Right ventricle myocardium inferior (tissue), 1 donor: ENCODE measurements around the gene THBS2. TPM values are rescaled to one million over a fixed set of nuclear protein-coding genes. Genes with fewer than 3 reads are reported as not detected.
"Not testable (repeated sequence)": the region's sequence is repeated elsewhere in the genome, so short reads cannot be mapped to it uniquely, and the experiment has no call there.

Source experiments
- ATAC-seq: fragments of 200-7000 bp; cut with Tn5 transposase; one replicate; pipeline ENCODE4 v1.9.1; 2020; ENCODE audit warnings: mild to moderate bottlenecking, moderate library complexity
- DNase-seq: peaks from one replicate; pipeline ENCODE4 v3.0.0; 2021; ENCODE audit errors: missing footprints
- intact Hi-C: fragments of 100-400 bp; cut with DNase I; formaldehyde crosslinking; loops from one replicate; pipeline ENCODE4 v1.11.0; 2022
- long read RNA-seq: library from polyadenylated mRNA; unstranded; transcript quantifications from one replicate; pipeline ENCODE4 v2.0.0, GENCODE V29; 2021
- total RNA-seq: library from RNA; stranded (reverse); fragmentation: NEBNext Ultra II Directional; extraction: Animal tissue kit (Norgen Biotek cat#: 25700); gene quantifications from one replicate; pipeline ENCODE4 v1.2.1, GENCODE V29; 2021
- donor health status: DM: no; HTN: yes; CAD: no; lungs with severe emphysema.

THBS2 gene
- 10.6 TPM for total RNA-seq
- long read RNA-seq, full-length matches to known transcripts, result 8 of 14 reads
- long read RNA-seq, partial matches to known transcripts, result 3 of 14 reads
- long read RNA-seq, other reads (novel, unspliced or antisense), result 3 of 14 reads

- ATAC-seq, result peak; percentile 86
- DNase-seq, result no peak
- intact Hi-C loops, result no loop called here
These were observed at the start of gene THBS2 for GRCh38 chr6:169253337-169254238. TSS of gene THBS2 (minus strand) at chr6:169253846. CDS start at chr6:169250784, 3,062 bp downstream.

GRCh38 chr6:169302716-169303115 is 49.1 kb upstream of the THBS2 start:
- intact Hi-C loops, result no loop called here
- ATAC-seq (no peak), DNase-seq (no peak)

- DNase-seq (no peak), ATAC-seq (no peak)
- intact Hi-C loops, result no loop called here
These were observed 48.6 kb upstream of the THBS2 start for GRCh38 chr6:169302255-169302654.

DNA sequence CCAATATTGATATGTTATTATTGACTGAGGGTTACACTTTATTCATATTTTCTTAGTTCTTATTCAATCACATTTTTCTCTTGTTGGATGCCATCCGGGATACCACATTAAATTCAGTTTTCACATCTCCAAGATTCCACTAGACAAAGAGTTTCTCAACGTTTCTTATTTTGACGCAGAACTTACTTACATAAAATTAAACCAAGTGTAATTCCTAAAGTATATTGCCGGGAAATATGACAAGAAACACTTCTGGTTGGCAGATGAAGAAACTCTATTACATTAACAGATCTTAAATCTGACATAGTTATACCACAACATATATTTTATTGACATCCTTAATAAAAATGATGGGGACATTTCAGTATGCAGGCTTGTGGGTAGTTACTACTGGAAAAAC is 47.3 kb upstream of the THBS2 start:
- intact Hi-C loops, result no loop called here
- no peak for ATAC-seq
- DNase-seq, result no peak

DNA sequence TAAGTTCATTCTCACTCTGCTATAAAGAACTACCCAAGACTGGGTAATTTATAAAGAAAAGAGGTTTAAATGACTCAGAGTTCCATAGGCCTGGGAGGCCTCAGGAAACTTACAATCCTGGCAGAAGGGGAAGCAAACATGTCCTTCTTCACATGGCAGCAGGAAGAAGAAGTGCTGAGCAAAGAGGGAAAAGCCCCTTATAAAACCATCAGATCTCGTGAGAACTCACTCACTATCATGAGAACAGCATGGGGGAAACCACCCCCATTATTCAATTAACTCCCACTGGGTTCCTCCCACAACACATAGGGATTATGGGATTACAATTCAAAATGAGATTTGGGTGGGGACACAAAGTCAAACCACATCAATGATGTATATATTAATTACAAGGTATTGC is 45.0 kb upstream of the THBS2 start:
- ATAC-seq, DNase-seq, intact Hi-C loops: not testable (repeated sequence)

- intact Hi-C loops, result no loop called here
- no peak for DNase-seq
- no peak for ATAC-seq
These were observed 43.0 kb upstream of the THBS2 start for GRCh38 chr6:169296622-169297021.

- intact Hi-C loops, result no loop called here
- no peak for DNase-seq
- no peak for ATAC-seq
These were observed 42.5 kb upstream of the THBS2 start for GRCh38 chr6:169296170-169296569.

DNA sequence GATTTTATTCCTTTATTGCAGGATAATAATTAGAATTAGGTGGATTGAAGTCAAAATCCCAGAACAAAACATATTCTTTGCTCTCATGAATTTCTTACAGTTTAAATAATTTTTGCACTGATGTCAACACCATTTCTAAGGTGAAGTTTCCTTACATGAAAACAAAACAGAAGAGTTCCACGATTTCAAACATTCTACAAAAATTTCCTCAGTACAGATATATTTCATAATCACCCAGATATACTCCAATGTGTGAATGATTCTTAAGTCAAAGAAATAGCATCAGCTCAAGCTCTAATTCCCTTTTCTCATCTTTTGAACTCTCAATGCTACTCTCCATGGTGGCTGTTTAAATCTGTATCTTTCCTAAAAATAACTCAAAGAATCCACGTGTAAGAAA is 39.5 kb upstream of the THBS2 start:
- intact Hi-C loops, result no loop called here
- ATAC-seq, result no peak
- DNase-seq, result no peak

GRCh38 chr6:169292338-169293124 is 38.9 kb upstream of the THBS2 start:
- DNase-seq, result no peak
- intact Hi-C loops, result no loop called here
- peak; percentile 17 for ATAC-seq

- intact Hi-C loops, result no loop called here
- no peak for ATAC-seq
- DNase-seq, result no peak
These were observed 38.1 kb upstream of the THBS2 start for GRCh38 chr6:169291646-169292337.

- ATAC-seq, result no peak
- intact Hi-C loops, result no loop called here
- DNase-seq, result no peak
These were observed 37.5 kb upstream of the THBS2 start for GRCh38 chr6:169291148-169291547.

DNA sequence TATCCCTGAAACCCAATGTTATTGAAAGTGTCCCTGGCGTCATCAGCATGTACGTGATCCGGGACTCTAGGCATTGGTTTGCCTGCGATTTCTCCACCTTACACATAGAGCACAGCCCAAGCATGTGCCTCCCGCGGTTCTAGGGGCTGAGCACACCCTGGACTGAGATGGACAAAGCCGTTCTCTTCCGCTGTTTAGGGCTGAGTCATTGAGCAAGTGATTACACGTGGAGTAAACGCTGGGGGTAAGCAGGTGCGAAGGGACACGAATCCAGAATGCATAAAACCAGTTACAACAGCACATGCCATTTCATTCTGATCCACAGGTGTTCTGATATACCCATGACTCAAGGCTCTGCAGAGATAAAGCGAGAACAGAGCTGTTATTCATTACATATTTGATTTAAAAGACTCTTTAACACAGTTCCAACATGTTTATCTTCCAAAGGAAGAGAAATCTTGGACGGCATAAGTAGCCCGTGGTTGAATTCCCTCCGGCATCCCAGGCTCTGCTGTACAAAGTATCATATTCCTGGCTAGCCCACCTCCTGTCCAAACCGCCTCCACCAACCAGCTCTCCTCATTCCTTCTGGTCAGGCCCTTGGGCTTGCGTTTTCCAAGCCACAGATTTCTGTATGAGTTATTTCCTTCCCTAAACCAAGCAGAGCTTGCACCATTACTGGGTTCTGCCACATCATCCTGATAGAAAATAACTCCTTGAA is 36.1 kb upstream of the THBS2 start:
- DNase-seq (peak; percentile 82), ATAC-seq (peak; percentile 81)
- intact Hi-C loops, result no loop called here

DNA sequence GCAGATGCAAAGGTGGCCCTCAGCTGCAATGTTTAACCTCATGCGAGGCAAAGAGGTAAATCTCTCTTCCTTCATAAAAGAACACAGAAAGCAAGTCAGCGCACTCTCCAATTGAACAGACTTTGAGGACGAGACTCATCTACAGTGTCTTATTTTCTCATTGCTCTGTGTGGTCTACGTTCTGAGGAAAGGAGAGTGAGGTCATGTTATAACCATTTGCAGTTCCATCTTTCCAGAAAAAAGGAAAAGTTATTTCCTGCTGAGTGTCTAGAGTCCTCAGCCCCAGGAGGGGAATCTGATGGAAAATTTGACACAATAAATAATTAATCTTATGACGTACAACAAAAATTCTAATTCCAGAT is 35.6 kb upstream of the THBS2 start:
- ATAC-seq (peak; percentile 38), DNase-seq (no peak)
- intact Hi-C loops, result no loop called here

- intact Hi-C loops, result no loop called here
- ATAC-seq (peak; percentile 67), DNase-seq (no peak)
These were observed 34.9 kb upstream of the THBS2 start for GRCh38 chr6:169288591-169288990.

GRCh38 chr6:169287675-169288074 is 34.0 kb upstream of the THBS2 start:
- intact Hi-C loops, result no loop called here
- DNase-seq, result no peak
- ATAC-seq, result no peak

- intact Hi-C loops, result no loop called here
- no peak for ATAC-seq
- DNase-seq, result no peak
These were observed 33.3 kb upstream of the THBS2 start for GRCh38 chr6:169286961-169287360.

DNA sequence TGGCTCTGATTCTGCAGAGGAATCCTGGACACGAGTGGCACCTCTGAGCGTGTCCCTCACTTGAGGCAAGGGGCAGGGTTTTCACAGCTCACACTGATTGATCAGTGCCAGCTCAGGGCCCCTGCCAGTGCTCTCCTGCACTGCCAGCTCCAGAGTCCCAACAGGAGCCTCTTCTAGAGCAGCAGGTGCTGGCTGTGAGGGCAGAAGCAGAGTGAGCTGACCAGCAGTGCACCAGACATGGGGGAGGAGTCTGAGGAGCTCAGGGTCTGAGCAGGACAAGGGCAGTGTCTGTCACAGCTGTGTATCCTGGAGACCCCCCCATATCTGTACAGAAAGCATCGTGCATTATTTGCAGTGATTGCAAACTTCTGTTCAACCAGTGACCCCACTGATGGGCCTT is 31.5 kb upstream of the THBS2 start:
- ATAC-seq (no peak), DNase-seq (no peak)
- intact Hi-C loops, result no loop called here

GRCh38 chr6:169283924-169284323 is 30.3 kb upstream of the THBS2 start:
- intact Hi-C loops, result no loop called here
- ATAC-seq, result no peak
- no peak for DNase-seq

GRCh38 chr6:169282043-169282442 is 28.4 kb upstream of the THBS2 start:
- DNase-seq (no peak), ATAC-seq (no peak)
- intact Hi-C loops, result no loop called here
